Activated T-helper 1 cell treated with anti-CD3 and anti-CD28 coated beads, Interleukin-2, amount 50 U/mL, for 16 hours (primary cell): ENCODE results near the gene YWHAH.
"Not testable (repeated sequence)": the region's sequence is repeated elsewhere in the genome, so short reads cannot be mapped to it uniquely, and the experiment has no call there.

Source experiments
- DNase-seq, 2 donors: peaks; one replicate each; pipeline ENCODE4 v3.0.0-alpha.2; 2020; ENCODE audit warnings: low read depth in 1 of 2, low spot score in 1 of 2

Gene YWHAH

GRCh38 chr22:31977939-31978338 is 33.6 kb downstream of the YWHAH start:
- no peak for DNase-seq

- no peak for DNase-seq
Measured at GRCh38 chr22:31980628-31981027, 36.3 kb downstream of the YWHAH start.

- DNase-seq = not testable (repeated sequence)
Measured at GRCh38 chr22:31981976-31982375, 37.6 kb downstream of the YWHAH start.

- no peak for DNase-seq
Measured at GRCh38 chr22:31983911-31984656, 39.7 kb downstream of the YWHAH start.

GRCh38 chr22:31987218-31987617 is 42.9 kb downstream of the YWHAH start:
- no peak for DNase-seq

GRCh38 chr22:31991102-31991839 is 46.9 kb downstream of the YWHAH start:
- DNase-seq = no peak

GRCh38 chr22:31995046-31995445 is 50.7 kb downstream of the YWHAH start:
- no peak for DNase-seq

- DNase-seq = no peak
Measured at GRCh38 chr22:31995807-31996206, 51.5 kb downstream of the YWHAH start.

- no peak for DNase-seq
Measured at GRCh38 chr22:31998784-31999385, 54.5 kb downstream of the YWHAH start.

- DNase-seq = no peak
Measured at GRCh38 chr22:32000181-32000580, 55.8 kb downstream of the YWHAH start.

- no peak for DNase-seq
Measured at GRCh38 chr22:32005453-32005852, 61.1 kb downstream of the YWHAH start.
